ENCODE results near the gene TCF3.
"Not testable (repeated sequence)": the region's sequence is repeated elsewhere in the genome, so short reads cannot be mapped to it uniquely, and the experiment has no call there.

TCF3 gene

DNA sequence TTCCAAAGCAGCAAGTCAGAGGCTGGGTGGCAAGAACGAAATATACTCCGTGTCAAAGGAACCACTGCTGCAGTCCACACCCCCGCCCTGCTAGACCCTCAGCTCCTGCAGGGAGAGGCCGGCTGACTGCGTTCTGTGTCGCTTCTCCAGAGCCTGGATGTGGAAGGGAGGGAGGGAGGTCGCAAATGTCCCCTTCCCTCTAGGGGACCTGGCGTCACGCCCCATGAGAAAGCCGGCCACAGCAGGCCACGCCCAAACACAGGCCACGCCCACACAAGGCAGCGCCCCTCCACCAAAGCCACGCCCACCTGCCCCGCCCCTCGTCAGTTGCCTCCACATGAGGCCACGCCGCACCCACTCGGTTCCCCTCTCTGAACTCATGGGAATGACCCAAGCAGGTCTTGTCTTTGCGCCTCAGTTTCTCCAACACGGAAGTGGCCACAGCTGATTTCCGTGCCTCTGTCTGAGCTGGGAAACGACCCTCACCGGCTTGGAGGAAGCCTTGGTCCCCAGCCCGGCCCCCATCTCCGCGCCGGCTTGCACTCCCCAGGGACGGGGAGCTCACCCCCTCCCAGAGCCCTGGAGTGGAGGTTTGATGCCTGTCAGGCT, 38.4 kb upstream of the TCF3 start:
- H3K36me3 ChIP-seq (ENCODE audit: insufficient read depth, low read length): no peaks in the 10 kb centered on the region
- no peaks in the 10 kb centered on the region for H3F3A ChIP-seq (ENCODE audit: low read depth)
- no peak overlapping the region for H3K9ac ChIP-seq (ENCODE audit: low read depth, low read length, poor library complexity, severe bottlenecking)
- TF ChIP-seq, protein P1, sequence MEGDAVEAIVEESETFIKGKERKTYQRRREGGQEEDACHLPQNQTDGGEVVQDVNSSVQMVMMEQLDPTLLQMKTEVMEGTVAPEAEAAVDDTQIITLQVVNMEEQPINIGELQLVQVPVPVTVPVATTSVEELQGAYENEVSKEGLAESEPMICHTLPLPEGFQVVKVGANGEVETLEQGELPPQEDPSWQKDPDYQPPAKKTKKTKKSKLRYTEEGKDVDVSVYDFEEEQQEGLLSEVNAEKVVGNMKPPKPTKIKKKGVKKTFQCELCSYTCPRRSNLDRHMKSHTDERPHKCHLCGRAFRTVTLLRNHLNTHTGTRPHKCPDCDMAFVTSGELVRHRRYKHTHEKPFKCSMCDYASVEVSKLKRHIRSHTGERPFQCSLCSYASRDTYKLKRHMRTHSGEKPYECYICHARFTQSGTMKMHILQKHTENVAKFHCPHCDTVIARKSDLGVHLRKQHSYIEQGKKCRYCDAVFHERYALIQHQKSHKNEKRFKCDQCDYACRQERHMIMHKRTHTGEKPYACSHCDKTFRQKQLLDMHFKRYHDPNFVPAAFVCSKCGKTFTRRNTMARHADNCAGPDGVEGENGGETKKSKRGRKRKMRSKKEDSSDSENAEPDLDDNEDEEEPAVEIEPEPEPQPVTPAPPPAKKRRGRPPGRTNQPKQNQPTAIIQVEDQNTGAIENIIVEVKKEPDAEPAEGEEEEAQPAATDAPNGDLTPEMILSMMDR (conservative IDR thresholded peaks at IDR 0.05; ENCODE audit: low read length): no peak
- no peak for TF ChIP-seq EZH2phosphoT487 (IDR thresholded peaks at IDR 0.05; ENCODE audit: borderline replicate concordance)
- no peaks in the 10 kb centered on the region for H3K4me1 ChIP-seq (ENCODE audit: insufficient read depth, low read length, poor library complexity, severe bottlenecking)
- H3K9me2 ChIP-seq (replicated peaks; ENCODE audit: low read depth, low read length): no peaks in the 10 kb centered on the region
- peak overlapping the region; percentile 77; the same call in 1 of the 2 replicates for H2AFZ ChIP-seq (ENCODE audit: low read length)
- no peaks in the 10 kb centered on the region for H3K79me2 ChIP-seq (ENCODE audit: insufficient read depth, low read length)
- H4K20me1 ChIP-seq (ENCODE audit: insufficient read depth, low read length, poor library complexity, severe bottlenecking): no peaks in the 10 kb centered on the region
- H3K4me3 ChIP-seq (ENCODE audit: low read length, poor library complexity, severe bottlenecking): no peak overlapping the region
- H3K4me2 ChIP-seq (ENCODE audit: low read depth, low read length, poor library complexity, severe bottlenecking): peak overlapping the region; percentile 42
- peaks cover 4% of the 10 kb centered on the region; the same call in 1 of the 2 replicates for H3K9me3 ChIP-seq (ENCODE audit: insufficient read depth, low read depth, low read length)
- H3K27me3 ChIP-seq (ENCODE audit: insufficient read depth, low read length, poor library complexity, severe bottlenecking): no peaks in the 10 kb centered on the region

DNA sequence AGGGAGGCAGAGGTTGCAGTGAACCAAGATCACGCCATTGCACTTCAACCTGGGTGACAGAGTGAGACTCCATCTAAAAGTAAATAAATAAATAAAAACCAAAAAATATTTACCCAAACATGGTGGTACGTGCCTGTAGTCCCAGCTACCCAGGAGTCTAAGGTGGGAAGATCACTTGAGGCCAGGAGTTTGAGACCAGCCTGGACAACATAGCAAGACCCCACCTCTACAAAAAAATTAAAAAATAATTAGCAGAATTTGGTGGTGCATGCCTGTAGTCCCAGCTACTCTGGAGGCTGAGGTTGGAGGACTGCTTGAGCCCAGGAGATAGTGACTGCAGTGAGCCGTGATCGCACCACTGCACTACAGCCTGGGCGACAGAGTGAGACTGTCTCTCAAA, 33.4 kb upstream of the TCF3 start:
- H3K9me3 ChIP-seq (ENCODE audit: insufficient read depth, low read depth, low read length); H3K27me3 ChIP-seq (ENCODE audit: insufficient read depth, low read length, poor library complexity, severe bottlenecking); H3K79me2 ChIP-seq (ENCODE audit: insufficient read depth, low read length); H4K20me1 ChIP-seq (ENCODE audit: insufficient read depth, low read length, poor library complexity, severe bottlenecking); H3K9me2 ChIP-seq (replicated peaks; ENCODE audit: low read depth, low read length); H3K4me1 ChIP-seq (ENCODE audit: insufficient read depth, low read length, poor library complexity, severe bottlenecking); H3K4me2 ChIP-seq (ENCODE audit: low read depth, low read length, poor library complexity, severe bottlenecking); H2AFZ ChIP-seq (ENCODE audit: low read length); H3K4me3 ChIP-seq (ENCODE audit: low read length, poor library complexity, severe bottlenecking); H3F3A ChIP-seq (ENCODE audit: low read depth); H3K9ac ChIP-seq (ENCODE audit: low read depth, low read length, poor library complexity, severe bottlenecking); H3K36me3 ChIP-seq (ENCODE audit: insufficient read depth, low read length): not testable (repeated sequence)

DNA sequence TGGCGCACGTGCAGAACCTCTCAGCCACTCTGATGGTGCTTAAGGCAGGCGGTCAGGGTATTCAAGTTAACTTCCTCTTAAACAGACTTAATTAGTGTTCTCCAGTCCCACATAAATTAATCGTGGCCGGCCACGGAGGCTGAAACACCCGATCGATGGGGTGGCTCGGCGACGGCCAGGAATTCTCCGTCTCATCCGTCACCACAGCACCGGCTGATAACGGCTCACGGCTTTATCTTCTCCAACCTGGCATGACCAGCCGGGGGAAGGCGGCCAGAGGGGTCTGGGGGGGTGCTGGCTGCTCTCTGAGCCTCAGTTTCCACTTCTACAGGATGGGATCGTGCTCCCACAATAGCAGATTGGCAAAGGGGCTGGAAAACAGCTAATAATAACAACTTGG, 32.6 kb upstream of the TCF3 start:
- no peak overlapping the region for H3K4me2 ChIP-seq (ENCODE audit: low read depth, low read length, poor library complexity, severe bottlenecking)
- H3K9me2 ChIP-seq (replicated peaks; ENCODE audit: low read depth, low read length): no peaks in the 10 kb centered on the region
- no peaks in the 10 kb centered on the region for H3K4me1 ChIP-seq (ENCODE audit: insufficient read depth, low read length, poor library complexity, severe bottlenecking)
- no peak overlapping the region for H3K4me3 ChIP-seq (ENCODE audit: low read length, poor library complexity, severe bottlenecking)
- H3F3A ChIP-seq (ENCODE audit: low read depth): no peaks in the 10 kb centered on the region
- TF ChIP-seq EZH2phosphoT487 (IDR thresholded peaks at IDR 0.05; ENCODE audit: borderline replicate concordance): no peak
- TF ChIP-seq, protein P1 (conservative IDR thresholded peaks at IDR 0.05; ENCODE audit: low read length): no peak
- H3K9ac ChIP-seq (ENCODE audit: low read depth, low read length, poor library complexity, severe bottlenecking): no peak overlapping the region
- no peaks in the 10 kb centered on the region for H3K36me3 ChIP-seq (ENCODE audit: insufficient read depth, low read length)
- no peaks in the 10 kb centered on the region for H3K79me2 ChIP-seq (ENCODE audit: insufficient read depth, low read length)
- no peaks in the 10 kb centered on the region for H4K20me1 ChIP-seq (ENCODE audit: insufficient read depth, low read length, poor library complexity, severe bottlenecking)
- H3K27me3 ChIP-seq (ENCODE audit: insufficient read depth, low read length, poor library complexity, severe bottlenecking): no peaks in the 10 kb centered on the region
- no peaks in the 10 kb centered on the region for H3K9me3 ChIP-seq (ENCODE audit: insufficient read depth, low read depth, low read length)
- no peak overlapping the region for H2AFZ ChIP-seq (ENCODE audit: low read length)

DNA sequence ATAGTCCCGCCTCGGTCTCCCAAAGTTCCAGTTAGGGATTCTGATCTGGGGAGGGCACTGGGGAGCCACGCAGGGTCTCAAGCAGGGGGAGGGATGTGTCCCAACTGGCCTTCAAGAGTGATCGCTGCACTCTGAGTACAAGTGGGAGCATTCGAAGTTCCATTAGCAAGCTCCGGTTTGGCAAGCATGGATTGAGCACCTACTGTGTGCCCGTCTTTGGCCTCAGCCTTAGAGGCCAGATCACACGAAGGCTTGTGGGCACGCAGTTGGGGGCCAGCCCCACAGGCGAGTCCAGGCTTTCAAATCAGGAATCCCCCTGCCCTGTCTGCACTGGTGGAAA, 32.1 kb upstream of the TCF3 start:
- Histone ChIP-seq H4K20me1 (ENCODE audit: insufficient read depth, low read length, poor library complexity, severe bottlenecking) (no peaks in the 10 kb centered on the region), H3K4me1 (ENCODE audit: insufficient read depth, low read length, poor library complexity, severe bottlenecking) (no peaks in the 10 kb centered on the region), H3K36me3 (ENCODE audit: insufficient read depth, low read length) (no peaks in the 10 kb centered on the region), H3K9me2 (replicated peaks; ENCODE audit: low read depth, low read length) (no peaks in the 10 kb centered on the region), H3F3A (ENCODE audit: low read depth) (no peaks in the 10 kb centered on the region), H3K27me3 (ENCODE audit: insufficient read depth, low read length, poor library complexity, severe bottlenecking) (no peaks in the 10 kb centered on the region), H2AFZ (ENCODE audit: low read length) (no peak overlapping the region), H3K4me3 (ENCODE audit: low read length, poor library complexity, severe bottlenecking) (no peak overlapping the region), H3K9ac (ENCODE audit: low read depth, low read length, poor library complexity, severe bottlenecking) (no peak overlapping the region), H3K79me2 (ENCODE audit: insufficient read depth, low read length) (no peaks in the 10 kb centered on the region), H3K9me3 (ENCODE audit: insufficient read depth, low read depth, low read length) (no peaks in the 10 kb centered on the region), H3K4me2 (ENCODE audit: low read depth, low read length, poor library complexity, severe bottlenecking) (no peak overlapping the region)
- TF ChIP-seq EZH2phosphoT487 (IDR thresholded peaks at IDR 0.05; ENCODE audit: borderline replicate concordance): no peak
- TF ChIP-seq, protein P1 (conservative IDR thresholded peaks at IDR 0.05; ENCODE audit: low read length): no peak
